Endothelial cell of umbilical vein (primary cell): ENCODE results near the gene ISG15. TPM values are rescaled to one million over a fixed set of nuclear protein-coding genes. Genes with fewer than 3 reads are reported as not detected.

Experiments used
- BruUV-seq: library from RNA; stranded (reverse); fragments of 400-500 nt; replicated peaks from 2 replicates; lab custom pipeline; 2021; lab: Mats Ljungman, UMichigan
- CTCF ChIA-PET: fragments of 300-600, 350-600 bp; sonication (Branson Sonifier 250); formaldehyde crosslinking; loops from one replicate; lab custom pipeline; 2021; ENCODE audit warnings: antibody characterized with exemption, inconsistent platforms; lab: Charles Lee
- POLR2A ChIA-PET: fragments of 300-600, 350-600 bp; sonication (Branson Sonifier 250); formaldehyde crosslinking; loops from one replicate; lab custom pipeline; 2021; ENCODE audit warnings: antibody characterized with exemption, inconsistent platforms; lab: Charles Lee
- DNase-seq: peaks from one replicate; pipeline ENCODE4 v3.0.0-alpha.2; 2011; ENCODE audit warnings: low read depth, low spot score
- FAIRE-seq: peaks from 2 replicates; lab custom pipeline; 2011; peaks lifted over from hg19 to GRCh38; lab: Jason Lieb, UNC
- H2AFZ ChIP-seq: 2 replicates; pipeline ENCODE4 v1.6.0; 2012; ENCODE audit warnings: low read depth, low read length, control low read depth, inconsistent platforms
- H3K27ac ChIP-seq: 2 replicates; pipeline ENCODE4 v1.5.1; 2011; ENCODE audit warnings: low read depth, mild to moderate bottlenecking, control low read depth, low read length, moderate library complexity; ENCODE audit not compliant: insufficient read depth
- H3K27me3 ChIP-seq, 2 experiments: 2 replicates each; pipeline versions ENCODE4 v1.6.0 to v1.6.1; 2011; ENCODE audit warnings: low read length in 2 of 2, mixed read lengths in 1 of 2; ENCODE audit not compliant: control insufficient read depth in 2 of 2, insufficient read depth in 2 of 2
- H3K36me3 ChIP-seq, 2 experiments: 2 replicates in 1 of 2; 3 replicates in 1 of 2; pipeline ENCODE4 v1.5.1; 2011; ENCODE audit warnings: low read length in 2 of 2, mild to moderate bottlenecking in 1 of 2, moderate library complexity in 1 of 2; ENCODE audit not compliant: control insufficient read depth in 2 of 2, insufficient read depth in 2 of 2; ENCODE audit errors: extremely low read depth in 1 of 2
- H3K4me1 ChIP-seq: 3 replicates; pipeline ENCODE4 v1.5.1; 2011; ENCODE audit warnings: mild to moderate bottlenecking, low read length; ENCODE audit not compliant: control insufficient read depth, insufficient read depth; ENCODE audit errors: extremely low read depth
- H3K4me2 ChIP-seq: 2 replicates; pipeline ENCODE4 v1.6.1; 2011; ENCODE audit warnings: low read length, control low read depth, mixed read lengths; ENCODE audit not compliant: insufficient read depth
- H3K4me3 ChIP-seq, 3 experiments: fragments of 200-600 bp in 1 of 3; sonication (generic), shearing (Covaris generic) in 1 of 3; replicated peaks in 1 of 3; 2 replicates each; pipeline ENCODE4 v1.5.1; 2011 to 2016; ENCODE audit warnings: control low read depth in 3 of 3, low read length in 3 of 3, mild to moderate bottlenecking in 2 of 3, inconsistent platforms in 1 of 3, low read depth in 1 of 3, moderate library complexity in 1 of 3; ENCODE audit not compliant: insufficient read depth in 1 of 3
- H3K79me2 ChIP-seq: 2 replicates; pipeline ENCODE4 v1.6.0; 2012; ENCODE audit warnings: low read length, inconsistent platforms; ENCODE audit not compliant: control insufficient read depth, insufficient read depth
- H3K9ac ChIP-seq: replicated peaks from 2 replicates; pipeline ENCODE3; 2011; ENCODE audit warnings: low read length, control low read depth; ENCODE audit not compliant: insufficient read depth; ENCODE audit errors: extremely low read depth
- H3K9me1 ChIP-seq: replicated peaks from 3 replicates; pipeline ENCODE4 v1.6.0; 2011; ENCODE audit warnings: mild to moderate bottlenecking, low read length; ENCODE audit not compliant: control insufficient read depth, insufficient read depth; ENCODE audit errors: extremely low read depth
- H3K9me3 ChIP-seq: replicated peaks from 2 replicates; pipeline ENCODE4 v1.5.1; 2012; ENCODE audit warnings: low read length, inconsistent platforms; ENCODE audit not compliant: control insufficient read depth, insufficient read depth
- H4K20me1 ChIP-seq: replicated peaks from 2 replicates; pipeline ENCODE3; 2011; ENCODE audit warnings: mild to moderate bottlenecking, low read length; ENCODE audit not compliant: control insufficient read depth, insufficient read depth; ENCODE audit errors: extremely low read depth
- EZH2 ChIP-seq: IDR thresholded peaks from 2 replicates; pipeline ENCODE4 v1.6.1; 2012; ENCODE audit warnings: borderline replicate concordance, low read depth, mild to moderate bottlenecking, moderate library complexity, low read length, inconsistent platforms; ENCODE audit not compliant: severe bottlenecking
- FOS ChIP-seq: IDR thresholded peaks from 2 replicates; pipeline ENCODE4 v1.6.1; 2011; ENCODE audit warnings: mild to moderate bottlenecking, low read length, moderate library complexity, borderline replicate concordance; ENCODE audit not compliant: insufficient read depth
- POLR2A ChIP-seq: IDR thresholded peaks from 2 replicates; pipeline ENCODE4 v1.6.1; 2012; ENCODE audit warnings: low read depth, mild to moderate bottlenecking, control low read depth, low read length
- POLR2AphosphoS5 ChIP-seq: IDR thresholded peaks from 2 replicates; pipeline ENCODE4 v1.6.1; 2012; ENCODE audit warnings: low read depth, mild to moderate bottlenecking, control low read depth, low read length, moderate library complexity; ENCODE audit not compliant: insufficient read depth
- dilution Hi-C: fragments of 300-500 bp; cut with MboI; formaldehyde crosslinking; loops from one replicate; pipeline ENCODE4 v1.15.0; 2019; ENCODE audit warnings: low sequenced_read_pairs; ENCODE audit not compliant: extremely low pct_ligation_motif_present
- intact Hi-C: fragments of 100-400 bp; cut with micrococcal nuclease; formaldehyde crosslinking; loops from one replicate; pipeline ENCODE4 v1.10.0; 2022
- polyA plus RNA-seq, 4 experiments: library from polyadenylated mRNA; depleted of rRNA in 3 of 4; stranded (reverse) in 3 of 4; unstranded in 1 of 4; fragments of >200 nt; gene quantifications; 2 replicates each; pipeline versions ENCODE4 v1.2.1 to v1.2.3, GENCODE V29; 2011 to 2012; ENCODE audit warnings: missing spikeins in 1 of 4
- total RNA-seq: library from RNA; stranded (reverse); gene quantifications from 2 replicates; pipeline ENCODE4 v1.2.3, GENCODE V29; 2021

ISG15 gene
- total and polyA plus RNA-seq, 2 donors (not counting 3 experiments of a cell fraction or from before 2014, with no cell fraction given), result 44.6 to 154 TPM

DNA sequence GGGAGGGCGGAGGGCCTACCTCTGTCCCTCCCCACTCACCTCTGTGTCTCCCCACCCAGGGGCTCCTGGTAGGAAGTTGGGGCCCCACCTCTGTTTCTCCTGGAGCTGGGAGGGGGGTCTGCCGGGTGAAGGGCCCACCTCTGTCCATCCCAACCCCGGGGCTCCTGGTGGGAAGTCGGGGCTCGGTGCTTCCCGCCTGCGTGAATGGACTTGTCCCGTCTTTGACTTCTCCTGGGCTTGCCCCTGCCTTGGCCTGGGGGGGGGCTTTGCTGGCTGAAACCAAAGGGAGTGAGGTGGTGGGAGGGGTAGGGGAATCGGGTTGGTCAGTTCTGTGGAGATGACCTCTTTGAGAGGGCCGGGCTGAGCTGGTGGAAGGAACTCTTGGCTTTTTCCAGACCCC is 12.4 kb downstream of the ISG15 start:
- ChIA-PET CTCF (interaction anchor here (0.9 to 1.6 kb wide), 3 partner anchors 24 to 41 kb away, joined by 3 to 5 read pairs (median 3); no protein-coding TSS in a partner anchor), POLR2A (no interaction called here)
- Histone ChIP-seq H3K9me1 (no peaks in the 10 kb centered on the region), H3K4me3 (no peak overlapping the region), H3K27me3 (no peaks in the 10 kb centered on the region), H3K36me3 (no peaks in the 10 kb centered on the region), H3K4me2 (no peak overlapping the region), H3K9ac (no peak overlapping the region), H2AFZ (no peak overlapping the region), H3K79me2 (no peaks in the 10 kb centered on the region), H3K27ac (no peak overlapping the region), H4K20me1 (no peaks in the 10 kb centered on the region), H3K9me3 (no peaks in the 10 kb centered on the region), H3K4me1 (peaks cover 16% of the 10 kb centered on the region)
- intact Hi-C loops, result no loop called here
- dilution Hi-C loops, result no loop called here
- TF ChIP-seq POLR2AphosphoS5 (no peak), FOS (no peak), POLR2A (no peak), EZH2 (no peak)
- DNase-seq (no peak), FAIRE-seq (no peak)
- BruUV-seq, result no TSS peak

DNA sequence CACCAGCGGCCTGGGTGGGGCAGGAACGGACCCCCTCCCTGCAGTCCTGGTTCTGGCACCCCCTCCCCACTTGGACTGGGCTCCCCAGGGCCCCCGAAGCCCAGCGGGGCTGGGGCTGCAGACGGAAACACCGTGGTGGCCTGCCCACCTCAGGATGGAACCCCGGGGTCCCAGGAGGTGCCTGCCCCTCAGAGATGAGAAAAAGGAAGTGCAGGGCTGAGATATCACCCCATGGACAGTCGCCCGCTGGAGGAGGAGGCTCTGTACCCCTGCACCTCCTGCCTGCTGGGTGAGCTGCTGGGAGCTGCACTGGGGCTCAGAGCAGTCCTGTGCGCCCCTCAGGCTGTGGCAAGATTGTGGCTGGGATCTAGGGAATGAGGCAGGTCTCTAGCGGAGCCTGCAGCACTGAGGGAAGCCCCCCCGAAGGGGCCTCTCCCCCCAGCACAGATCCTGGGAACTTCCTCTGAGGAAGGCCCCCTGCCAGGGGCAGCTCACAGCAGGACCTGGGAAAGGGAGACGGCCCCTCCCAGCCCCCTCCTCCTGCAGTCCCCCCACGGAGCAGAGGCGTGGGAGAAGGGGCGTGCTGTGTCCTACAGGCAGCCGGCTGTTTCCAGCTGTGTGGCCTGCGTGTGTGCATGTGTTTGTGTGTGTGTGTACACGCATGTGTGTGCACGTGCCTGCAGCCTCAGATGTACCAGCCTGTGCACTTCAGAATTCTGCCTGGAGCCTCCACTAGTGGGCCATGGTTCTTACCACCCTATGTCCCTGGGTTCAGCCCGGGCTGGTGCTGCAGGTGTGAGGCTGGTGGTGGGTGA is 13.5 kb downstream of the ISG15 start:
- BruUV-seq, result no TSS peak
- Histone ChIP-seq H4K20me1 (no peaks in the 10 kb centered on the region), H3K27ac (no peak overlapping the region), H3K4me3 (no peak overlapping the region), H3K9ac (no peak overlapping the region), H3K36me3 (no peaks in the 10 kb centered on the region), H3K4me2 (no peak overlapping the region), H3K27me3 (no peaks in the 10 kb centered on the region), H2AFZ (no peak overlapping the region), H3K4me1 (peaks cover 10% of the 10 kb centered on the region), H3K79me2 (no peaks in the 10 kb centered on the region), H3K9me3 (no peaks in the 10 kb centered on the region), H3K9me1 (no peaks in the 10 kb centered on the region)
- DNase-seq, result no peak
- CTCF ChIA-PET, result interaction anchor here (1.1 to 1.6 kb wide), 2 partner anchors 37 to 42 kb away, joined by 3 to 5 read pairs; no protein-coding TSS in a partner anchor
- POLR2A ChIA-PET, result no interaction called here
- intact Hi-C loops (no loop called here), dilution Hi-C loops (no loop called here)
- FAIRE-seq, result no peak
- TF ChIP-seq EZH2 (no peak), FOS (no peak)
